PC-9 (cell line): ENCODE data around the gene ADAMTS6. TPM values are rescaled to one million over a fixed set of nuclear protein-coding genes. Genes with fewer than 3 reads are reported as not detected.

Source experiments
- BruUV-seq: library from RNA; stranded (reverse); fragments of 400-500 nt; replicated peaks from 2 replicates; lab custom pipeline; 2021; lab: Mats Ljungman, UMichigan
- CTCF ChIA-PET: fragments of 300-600 bp; sonication (Branson Sonifier 250); formaldehyde crosslinking; loops from one replicate; lab custom pipeline; 2022; ENCODE audit warnings: antibody characterized with exemption; lab: Charles Lee
- POLR2A ChIA-PET: fragments of 300-600 bp; sonication (Branson Sonifier 250); formaldehyde crosslinking; loops from one replicate; lab custom pipeline; 2022; ENCODE audit warnings: antibody characterized with exemption; ENCODE audit not compliant: unreplicated experiment; lab: Charles Lee
- DNase-seq, 2 experiments: peaks; one replicate each; pipeline versions ENCODE4 v3.0.0 to v3.0.0-alpha.2; 2015 to 2022; ENCODE audit warnings: mixed read lengths in 1 of 2
- H2AFZ ChIP-seq: fragments of 200-600 bp; sonication (generic); 2 replicates; pipeline ENCODE4 v1.8.1; 2017; ENCODE audit warnings: antibody characterized with exemption
- H3F3A ChIP-seq: fragments of 200-600 bp; sonication (generic); 2 replicates; pipeline ENCODE4 v1.8.1; 2017; ENCODE audit warnings: antibody characterized with exemption, mild to moderate bottlenecking, low read depth; ENCODE audit not compliant: insufficient read depth
- H3K27ac ChIP-seq: fragments of 200-600 bp; sonication (generic); 2 replicates; pipeline ENCODE4 v1.6.1; 2016; ENCODE audit warnings: mixed run types
- H3K27me3 ChIP-seq: fragments of 200-600 bp; sonication (generic); 2 replicates; pipeline ENCODE4 v1.6.1; 2016; ENCODE audit warnings: low read depth, mixed run types; ENCODE audit not compliant: insufficient read depth
- H3K36me3 ChIP-seq: fragments of 200-600 bp; sonication (generic); 2 replicates; pipeline ENCODE4 v1.6.1; 2016; ENCODE audit warnings: low read depth, mixed run types
- H3K4me1 ChIP-seq: fragments of 200-600 bp; sonication (generic); replicated peaks from 2 replicates; pipeline ENCODE4 v1.6.1; 2016; ENCODE audit warnings: mixed run types; ENCODE audit not compliant: insufficient read depth
- H3K4me2 ChIP-seq: fragments of 200-600 bp; sonication (generic); 2 replicates; pipeline ENCODE4 v1.6.1; 2017; ENCODE audit warnings: mixed run types
- H3K4me3 ChIP-seq: fragments of 200-600 bp; sonication (generic); 2 replicates; pipeline ENCODE4 v1.6.1; 2016; ENCODE audit warnings: mixed run types
- H3K79me2 ChIP-seq: fragments of 200-600 bp; sonication (generic); 2 replicates; pipeline ENCODE4 v1.6.1; 2017; ENCODE audit warnings: low read depth, mixed run types
- H3K9me2 ChIP-seq: fragments of 200-600 bp; sonication (generic); 2 replicates; pipeline ENCODE4 v1.8.1; 2017; ENCODE audit warnings: mild to moderate bottlenecking; ENCODE audit not compliant: insufficient read depth
- H3K9me3 ChIP-seq: fragments of 200-600 bp; sonication (generic); 2 replicates; pipeline ENCODE4 v1.8.1; 2016; ENCODE audit warnings: low read depth; ENCODE audit not compliant: insufficient read depth
- H4K20me1 ChIP-seq: fragments of 200-600 bp; sonication (generic); 2 replicates; pipeline ENCODE4 v1.8.1; 2017; ENCODE audit not compliant: insufficient read depth
- EZH2 ChIP-seq: fragments of 200-600 bp; sonication (generic); IDR thresholded peaks from 2 replicates; pipeline ENCODE4 v1.8.0; 2017; ENCODE audit warnings: antibody characterized with exemption, low read depth
- intact Hi-C: fragments of 100-400 bp; cut with micrococcal nuclease; formaldehyde crosslinking; loops from one replicate; pipeline ENCODE4 v1.10.0; 2022; ENCODE audit not compliant: unreplicated experiment
- total RNA-seq: library from RNA; stranded (reverse); gene quantifications from 2 replicates; pipeline ENCODE4 v1.2.3, GENCODE V29; 2021
- TF ChIP-seq, protein P1 (sequence below): fragments of 200-600 bp; sonication (generic); conservative IDR thresholded peaks from 2 replicates; pipeline ENCODE4 v1.6.1; 2017; ENCODE audit warnings: mixed run types, antibody characterized with exemption, mild to moderate bottlenecking, moderate library complexity

ADAMTS6 gene
- total RNA-seq, 1 experiment from 2014 or later: 1.4 TPM

DNA sequence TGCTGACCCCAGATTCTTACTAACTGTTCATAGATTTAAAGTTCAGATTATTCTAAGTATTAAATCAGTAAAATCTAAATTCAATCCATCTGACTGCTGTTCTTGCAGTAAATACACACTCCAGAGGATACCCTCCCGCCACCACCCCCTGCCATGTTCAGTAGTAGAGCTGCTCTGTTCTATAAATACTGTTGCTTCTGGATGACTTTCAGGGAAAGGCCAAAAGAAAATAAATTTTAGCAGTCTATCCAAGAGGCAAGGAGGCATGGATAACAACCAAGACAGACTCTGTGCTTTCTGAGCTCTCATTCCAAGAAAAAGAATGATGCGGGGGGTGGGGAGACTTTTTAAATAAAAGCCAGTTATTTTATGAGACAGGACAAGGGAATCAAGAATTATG lies 115.1 kb downstream of the ADAMTS6 start:
- Histone ChIP-seq H3F3A (no peaks in the 10 kb centered on the region), H3K9me2 (no peaks in the 10 kb centered on the region), H2AFZ (no peak overlapping the region), H3K4me2 (no peak overlapping the region), H3K4me1 (no peaks in the 10 kb centered on the region), H3K27me3 (no peaks in the 10 kb centered on the region), H3K9me3 (no peaks in the 10 kb centered on the region), H3K36me3 (no peaks in the 10 kb centered on the region), H3K27ac (no peak overlapping the region), H3K79me2 (no peaks in the 10 kb centered on the region), H4K20me1 (no peaks in the 10 kb centered on the region), H3K4me3 (no peak overlapping the region)
- POLR2A ChIA-PET: no interaction called here
- DNase-seq: no peak
- BruUV-seq: no TSS peak
- no peak for TF ChIP-seq EZH2
- CTCF ChIA-PET: no interaction called here
- intact Hi-C loops: no loop called here

DNA sequence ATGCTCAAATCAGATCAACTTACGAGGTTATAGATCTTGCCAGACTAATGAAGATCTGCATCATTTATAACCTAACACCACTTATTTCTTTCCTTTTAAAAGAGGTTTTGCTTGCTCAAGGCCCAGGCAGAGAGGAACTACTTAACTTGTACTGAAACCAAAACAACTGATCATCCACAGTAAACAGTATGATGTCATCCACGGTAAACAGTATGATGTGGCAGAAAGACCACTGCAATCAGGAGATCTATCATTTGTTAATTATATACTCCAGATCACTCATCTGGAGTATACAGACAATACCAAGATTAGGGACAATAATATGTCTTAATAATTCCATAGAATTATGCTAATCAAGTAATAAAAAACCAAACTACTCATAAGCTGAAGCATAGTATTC lies 116.8 kb downstream of the ADAMTS6 start:
- ChIA-PET POLR2A (no interaction called here), CTCF (no interaction called here)
- no peaks in the 10 kb centered on the region for H4K20me1 ChIP-seq
- no peaks in the 10 kb centered on the region for H3K9me2 ChIP-seq
- no peaks in the 10 kb centered on the region for H3K79me2 ChIP-seq
- no peak for DNase-seq
- no peaks in the 10 kb centered on the region for H3K9me3 ChIP-seq
- no peaks in the 10 kb centered on the region for H3F3A ChIP-seq
- TF ChIP-seq, protein P1, sequence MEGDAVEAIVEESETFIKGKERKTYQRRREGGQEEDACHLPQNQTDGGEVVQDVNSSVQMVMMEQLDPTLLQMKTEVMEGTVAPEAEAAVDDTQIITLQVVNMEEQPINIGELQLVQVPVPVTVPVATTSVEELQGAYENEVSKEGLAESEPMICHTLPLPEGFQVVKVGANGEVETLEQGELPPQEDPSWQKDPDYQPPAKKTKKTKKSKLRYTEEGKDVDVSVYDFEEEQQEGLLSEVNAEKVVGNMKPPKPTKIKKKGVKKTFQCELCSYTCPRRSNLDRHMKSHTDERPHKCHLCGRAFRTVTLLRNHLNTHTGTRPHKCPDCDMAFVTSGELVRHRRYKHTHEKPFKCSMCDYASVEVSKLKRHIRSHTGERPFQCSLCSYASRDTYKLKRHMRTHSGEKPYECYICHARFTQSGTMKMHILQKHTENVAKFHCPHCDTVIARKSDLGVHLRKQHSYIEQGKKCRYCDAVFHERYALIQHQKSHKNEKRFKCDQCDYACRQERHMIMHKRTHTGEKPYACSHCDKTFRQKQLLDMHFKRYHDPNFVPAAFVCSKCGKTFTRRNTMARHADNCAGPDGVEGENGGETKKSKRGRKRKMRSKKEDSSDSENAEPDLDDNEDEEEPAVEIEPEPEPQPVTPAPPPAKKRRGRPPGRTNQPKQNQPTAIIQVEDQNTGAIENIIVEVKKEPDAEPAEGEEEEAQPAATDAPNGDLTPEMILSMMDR: no peak
- TF ChIP-seq EZH2: no peak
- H3K36me3 ChIP-seq: no peaks in the 10 kb centered on the region
- H3K27me3 ChIP-seq: no peaks in the 10 kb centered on the region
- no peak overlapping the region for H3K4me3 ChIP-seq
- intact Hi-C loops: no loop called here
- H2AFZ ChIP-seq: no peak overlapping the region
- H3K27ac ChIP-seq: no peak overlapping the region
- no TSS peak for BruUV-seq
- H3K4me1 ChIP-seq: no peaks in the 10 kb centered on the region
- no peak overlapping the region for H3K4me2 ChIP-seq

DNA sequence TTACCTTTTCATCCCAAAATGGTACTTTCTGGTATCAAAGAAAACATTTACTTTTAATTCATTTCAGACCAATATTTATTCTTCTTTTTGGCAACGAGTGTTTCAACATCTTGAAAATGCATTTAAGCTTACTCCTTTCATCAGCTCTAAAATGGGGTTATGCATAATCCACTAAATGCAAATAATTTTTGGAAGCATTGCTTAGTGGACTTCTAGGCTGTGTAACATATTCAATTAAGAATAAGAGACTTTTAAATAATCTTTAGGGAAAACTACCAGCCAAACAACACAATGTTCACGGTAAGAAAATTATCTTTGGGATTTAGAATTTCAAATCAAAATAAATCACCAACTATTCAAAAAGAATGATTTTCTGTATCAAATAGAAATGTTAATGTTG lies 118.2 kb downstream of the ADAMTS6 start:
- Histone ChIP-seq H3K79me2 (no peaks in the 10 kb centered on the region), H3K9me2 (no peaks in the 10 kb centered on the region), H3F3A (no peaks in the 10 kb centered on the region), H3K4me3 (no peak overlapping the region), H3K9me3 (no peaks in the 10 kb centered on the region), H3K4me2 (no peak overlapping the region), H3K4me1 (no peaks in the 10 kb centered on the region), H3K27me3 (no peaks in the 10 kb centered on the region), H3K27ac (no peak overlapping the region), H4K20me1 (no peaks in the 10 kb centered on the region), H3K36me3 (no peaks in the 10 kb centered on the region), H2AFZ (no peak overlapping the region)
- no peak for TF ChIP-seq EZH2
- TF ChIP-seq, protein P1: no peak
- ChIA-PET CTCF (no interaction called here), POLR2A (interaction anchor here (0.7 kb wide), 1 partner anchor 207 kb away, joined by 4 read pairs; no protein-coding TSS in a partner anchor)
- intact Hi-C loops: no loop called here
- no TSS peak for BruUV-seq
- no peak for DNase-seq

DNA sequence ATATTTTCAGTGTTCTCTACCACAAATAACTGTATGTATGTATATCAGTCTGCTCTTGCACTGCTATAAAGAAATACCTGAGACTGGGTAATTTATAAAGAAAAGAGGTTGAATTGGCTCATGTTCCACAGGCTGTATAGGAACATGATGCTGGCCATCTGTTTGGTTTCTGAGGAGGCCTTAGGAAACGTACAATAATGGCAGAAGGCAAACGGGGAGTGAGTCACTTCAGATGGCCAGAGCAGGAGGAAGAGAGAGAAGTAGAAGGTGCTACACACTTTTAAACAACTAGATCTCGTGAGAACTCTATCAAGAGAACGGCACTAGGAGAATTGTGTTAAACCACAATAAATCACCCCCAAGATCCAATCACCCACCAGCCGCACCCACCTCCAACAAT lies 121.7 kb downstream of the ADAMTS6 start:
- Histone ChIP-seq H3K36me3 (no peaks in the 10 kb centered on the region), H3K79me2 (no peaks in the 10 kb centered on the region), H2AFZ (no peak overlapping the region), H3K27ac (no peak overlapping the region), H3K4me1 (no peaks in the 10 kb centered on the region), H3K9me2 (peaks cover 5% of the 10 kb centered on the region; the same call in 1 of the 2 replicates), H3K27me3 (no peaks in the 10 kb centered on the region), H4K20me1 (no peaks in the 10 kb centered on the region), H3K4me3 (no peak overlapping the region), H3K4me2 (no peak overlapping the region), H3F3A (no peaks in the 10 kb centered on the region), H3K9me3 (no peaks in the 10 kb centered on the region)
- BruUV-seq: no TSS peak
- CTCF ChIA-PET: no interaction called here
- DNase-seq: no peak
- POLR2A ChIA-PET: no interaction called here
- intact Hi-C loops: no loop called here
- TF ChIP-seq EZH2: no peak
- TF ChIP-seq, protein P1: no peak
